Liver (tissue), 3 donors: Measurements from ENCODE around the gene FKRP.

Source experiments
- GABPA ChIP-seq, 2 donors: IDR thresholded peaks in 1 of 2; conservative IDR thresholded peaks in 1 of 2; 2 replicates each; pipeline ENCODE4 v1.6.1; 2016; ENCODE audit warnings: antibody characterized with exemption in 2 of 2, mild to moderate bottlenecking in 1 of 2, moderate library complexity in 1 of 2
- HNF4G ChIP-seq: IDR thresholded peaks from 2 replicates; pipeline ENCODE4 v1.6.1; 2016; ENCODE audit warnings: antibody characterized with exemption
- NR2F2 ChIP-seq: IDR thresholded peaks from 2 replicates; pipeline ENCODE4 v1.6.1; 2016; ENCODE audit warnings: antibody characterized with exemption
- RAD21 ChIP-seq, 2 donors: IDR thresholded peaks; 2 replicates each; pipeline ENCODE4 v1.6.1; 2016; ENCODE audit warnings: antibody characterized with exemption in 2 of 2, mild to moderate bottlenecking in 2 of 2
- SP1 ChIP-seq: IDR thresholded peaks from 2 replicates; pipeline ENCODE4 v1.6.1; 2018; ENCODE audit warnings: antibody characterized with exemption, mild to moderate bottlenecking
- YY1 ChIP-seq: IDR thresholded peaks from 2 replicates; pipeline ENCODE4 v1.6.1; 2016; ENCODE audit warnings: antibody characterized with exemption, mild to moderate bottlenecking
- TF ChIP-seq, protein P1 (sequence below): fragments of 150-350 bp; IDR thresholded peaks from 2 replicates; pipeline ENCODE4 v1.5.1; 2017; ENCODE audit warnings: improper control_type of control experiment, low read depth, low read length; ENCODE audit not compliant: missing input control
- TF ChIP-seq, protein P2 (sequence below): IDR thresholded peaks from 2 replicates; pipeline ENCODE4 v1.6.1; 2016; ENCODE audit warnings: antibody characterized with exemption
- TF ChIP-seq, protein P3 (sequence below): IDR thresholded peaks from 2 replicates; pipeline ENCODE4 v1.6.1; 2016; ENCODE audit warnings: antibody characterized with exemption, mild to moderate bottlenecking
- TF ChIP-seq, protein P4 (sequence below): IDR thresholded peaks from 2 replicates; pipeline ENCODE4 v1.6.1; 2016; ENCODE audit warnings: antibody characterized with exemption
- TF ChIP-seq, protein P5 (sequence below): IDR thresholded peaks from 2 replicates; pipeline ENCODE4 v1.6.1; 2016; ENCODE audit warnings: antibody characterized with exemption
- donor health status: healthy.
- donor health status: healthy.

DNA sequence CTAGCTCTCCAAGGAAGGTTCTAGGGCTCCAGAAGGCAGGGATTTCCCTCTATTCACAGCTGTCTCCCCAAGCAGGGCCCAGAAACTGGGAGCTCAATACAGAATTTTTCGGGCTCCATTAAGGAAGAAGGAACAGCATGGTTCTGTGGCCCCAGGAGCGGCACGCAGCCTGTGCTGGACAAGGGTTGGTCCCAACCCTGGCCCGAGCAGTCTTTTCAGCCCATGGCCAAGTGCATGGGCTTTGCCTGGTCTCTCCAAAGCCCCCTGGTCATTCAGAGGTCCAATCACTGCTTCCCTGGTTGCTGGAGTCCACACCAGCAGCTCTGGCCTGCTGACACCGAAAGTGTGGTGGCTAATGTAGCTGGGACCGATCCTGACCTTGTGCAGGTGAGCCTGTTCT lies 22.4 kb upstream of the FKRP start:
- TF ChIP-seq, protein P1, sequence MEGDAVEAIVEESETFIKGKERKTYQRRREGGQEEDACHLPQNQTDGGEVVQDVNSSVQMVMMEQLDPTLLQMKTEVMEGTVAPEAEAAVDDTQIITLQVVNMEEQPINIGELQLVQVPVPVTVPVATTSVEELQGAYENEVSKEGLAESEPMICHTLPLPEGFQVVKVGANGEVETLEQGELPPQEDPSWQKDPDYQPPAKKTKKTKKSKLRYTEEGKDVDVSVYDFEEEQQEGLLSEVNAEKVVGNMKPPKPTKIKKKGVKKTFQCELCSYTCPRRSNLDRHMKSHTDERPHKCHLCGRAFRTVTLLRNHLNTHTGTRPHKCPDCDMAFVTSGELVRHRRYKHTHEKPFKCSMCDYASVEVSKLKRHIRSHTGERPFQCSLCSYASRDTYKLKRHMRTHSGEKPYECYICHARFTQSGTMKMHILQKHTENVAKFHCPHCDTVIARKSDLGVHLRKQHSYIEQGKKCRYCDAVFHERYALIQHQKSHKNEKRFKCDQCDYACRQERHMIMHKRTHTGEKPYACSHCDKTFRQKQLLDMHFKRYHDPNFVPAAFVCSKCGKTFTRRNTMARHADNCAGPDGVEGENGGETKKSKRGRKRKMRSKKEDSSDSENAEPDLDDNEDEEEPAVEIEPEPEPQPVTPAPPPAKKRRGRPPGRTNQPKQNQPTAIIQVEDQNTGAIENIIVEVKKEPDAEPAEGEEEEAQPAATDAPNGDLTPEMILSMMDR = no peak
- TF ChIP-seq YY1 (no peak), GABPA (IDR thresholded peaks at IDR 0.05 in 1 of 2, conservative IDR thresholded peaks at IDR 0.05 in 1 of 2) (no peak), HNF4G (no peak), SP1 (no peak), NR2F2 (no peak), RAD21 (IDR thresholded peaks at IDR 0.05) (no peak)
- TF ChIP-seq, protein P2, sequence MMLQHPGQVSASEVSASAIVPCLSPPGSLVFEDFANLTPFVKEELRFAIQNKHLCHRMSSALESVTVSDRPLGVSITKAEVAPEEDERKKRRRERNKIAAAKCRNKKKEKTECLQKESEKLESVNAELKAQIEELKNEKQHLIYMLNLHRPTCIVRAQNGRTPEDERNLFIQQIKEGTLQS = no peak
- TF ChIP-seq, protein P3, sequence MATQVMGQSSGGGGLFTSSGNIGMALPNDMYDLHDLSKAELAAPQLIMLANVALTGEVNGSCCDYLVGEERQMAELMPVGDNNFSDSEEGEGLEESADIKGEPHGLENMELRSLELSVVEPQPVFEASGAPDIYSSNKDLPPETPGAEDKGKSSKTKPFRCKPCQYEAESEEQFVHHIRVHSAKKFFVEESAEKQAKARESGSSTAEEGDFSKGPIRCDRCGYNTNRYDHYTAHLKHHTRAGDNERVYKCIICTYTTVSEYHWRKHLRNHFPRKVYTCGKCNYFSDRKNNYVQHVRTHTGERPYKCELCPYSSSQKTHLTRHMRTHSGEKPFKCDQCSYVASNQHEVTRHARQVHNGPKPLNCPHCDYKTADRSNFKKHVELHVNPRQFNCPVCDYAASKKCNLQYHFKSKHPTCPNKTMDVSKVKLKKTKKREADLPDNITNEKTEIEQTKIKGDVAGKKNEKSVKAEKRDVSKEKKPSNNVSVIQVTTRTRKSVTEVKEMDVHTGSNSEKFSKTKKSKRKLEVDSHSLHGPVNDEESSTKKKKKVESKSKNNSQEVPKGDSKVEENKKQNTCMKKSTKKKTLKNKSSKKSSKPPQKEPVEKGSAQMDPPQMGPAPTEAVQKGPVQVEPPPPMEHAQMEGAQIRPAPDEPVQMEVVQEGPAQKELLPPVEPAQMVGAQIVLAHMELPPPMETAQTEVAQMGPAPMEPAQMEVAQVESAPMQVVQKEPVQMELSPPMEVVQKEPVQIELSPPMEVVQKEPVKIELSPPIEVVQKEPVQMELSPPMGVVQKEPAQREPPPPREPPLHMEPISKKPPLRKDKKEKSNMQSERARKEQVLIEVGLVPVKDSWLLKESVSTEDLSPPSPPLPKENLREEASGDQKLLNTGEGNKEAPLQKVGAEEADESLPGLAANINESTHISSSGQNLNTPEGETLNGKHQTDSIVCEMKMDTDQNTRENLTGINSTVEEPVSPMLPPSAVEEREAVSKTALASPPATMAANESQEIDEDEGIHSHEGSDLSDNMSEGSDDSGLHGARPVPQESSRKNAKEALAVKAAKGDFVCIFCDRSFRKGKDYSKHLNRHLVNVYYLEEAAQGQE = no peak
- TF ChIP-seq, protein P4, sequence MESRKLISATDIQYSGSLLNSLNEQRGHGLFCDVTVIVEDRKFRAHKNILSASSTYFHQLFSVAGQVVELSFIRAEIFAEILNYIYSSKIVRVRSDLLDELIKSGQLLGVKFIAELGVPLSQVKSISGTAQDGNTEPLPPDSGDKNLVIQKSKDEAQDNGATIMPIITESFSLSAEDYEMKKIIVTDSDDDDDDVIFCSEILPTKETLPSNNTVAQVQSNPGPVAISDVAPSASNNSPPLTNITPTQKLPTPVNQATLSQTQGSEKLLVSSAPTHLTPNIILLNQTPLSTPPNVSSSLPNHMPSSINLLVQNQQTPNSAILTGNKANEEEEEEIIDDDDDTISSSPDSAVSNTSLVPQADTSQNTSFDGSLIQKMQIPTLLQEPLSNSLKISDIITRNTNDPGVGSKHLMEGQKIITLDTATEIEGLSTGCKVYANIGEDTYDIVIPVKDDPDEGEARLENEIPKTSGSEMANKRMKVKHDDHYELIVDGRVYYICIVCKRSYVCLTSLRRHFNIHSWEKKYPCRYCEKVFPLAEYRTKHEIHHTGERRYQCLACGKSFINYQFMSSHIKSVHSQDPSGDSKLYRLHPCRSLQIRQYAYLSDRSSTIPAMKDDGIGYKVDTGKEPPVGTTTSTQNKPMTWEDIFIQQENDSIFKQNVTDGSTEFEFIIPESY = no peak
- TF ChIP-seq, protein P5, sequence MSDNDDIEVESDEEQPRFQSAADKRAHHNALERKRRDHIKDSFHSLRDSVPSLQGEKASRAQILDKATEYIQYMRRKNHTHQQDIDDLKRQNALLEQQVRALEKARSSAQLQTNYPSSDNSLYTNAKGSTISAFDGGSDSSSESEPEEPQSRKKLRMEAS = no peak
